SU-DHL-6 (cell line): ENCODE results near the gene UBE2D2.

Source experiments
- EZH2phosphoT487 ChIP-seq: fragments of 200-600 bp; sonication (generic), shearing (Covaris generic); conservative IDR thresholded peaks from 2 replicates; pipeline ENCODE4 v1.6.1; 2018; ENCODE audit warnings: mild to moderate bottlenecking, antibody characterized with exemption, low read length, moderate library complexity, mixed read lengths
- TF ChIP-seq, protein P1 (sequence below): fragments of 200-600 bp; sonication (generic); IDR thresholded peaks from one replicate; pipeline ENCODE4 v1.5.1; 2017; ENCODE audit warnings: antibody characterized with exemption, mild to moderate bottlenecking, low read length, moderate library complexity; ENCODE audit not compliant: insufficient read depth, poor library complexity, severe bottlenecking

DNA sequence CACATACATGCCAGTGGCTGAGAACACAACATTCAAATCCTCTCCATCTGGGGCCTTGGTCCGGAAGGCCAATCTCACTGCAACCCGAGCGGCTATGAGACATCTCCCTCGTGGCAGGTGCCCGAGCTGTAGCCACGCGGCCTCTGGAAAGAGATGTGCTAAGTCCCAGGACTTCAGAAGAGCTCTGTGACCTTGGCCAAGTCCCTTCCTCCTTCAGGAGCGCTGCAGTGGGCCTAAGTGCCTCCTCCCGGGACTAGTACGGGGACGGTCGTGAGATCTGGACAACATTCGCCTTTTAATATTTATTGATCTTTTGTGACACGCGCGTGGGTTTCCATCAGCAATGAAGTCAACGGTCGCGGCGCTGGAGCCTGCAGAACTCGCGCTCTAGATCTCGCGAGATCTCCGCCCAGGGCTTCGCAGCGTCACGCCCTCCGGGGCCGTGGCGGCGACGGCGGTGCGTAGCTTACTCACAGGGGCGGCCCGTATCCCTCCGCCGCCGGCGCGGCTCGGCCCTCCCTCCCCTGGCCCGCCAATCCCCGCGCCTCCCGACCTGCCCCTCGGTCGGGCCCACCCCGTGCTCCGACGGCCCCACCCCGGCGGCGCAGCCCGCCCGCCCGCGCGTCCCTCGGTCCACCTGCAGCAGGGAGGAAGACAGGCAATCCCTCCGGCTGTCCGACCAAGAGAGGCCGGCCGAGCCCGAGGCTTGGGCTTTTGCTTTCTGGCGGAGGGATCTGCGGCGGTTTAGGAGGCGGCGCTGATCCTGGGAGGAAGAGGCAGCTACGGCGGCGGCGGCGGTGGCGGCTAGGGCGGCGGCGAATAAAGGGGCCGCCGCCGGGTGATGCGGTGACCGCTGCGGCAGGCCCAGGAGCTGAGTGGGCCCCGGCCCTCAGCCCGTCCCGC, at the start of gene UBE2D2:
- TF ChIP-seq, protein P1, sequence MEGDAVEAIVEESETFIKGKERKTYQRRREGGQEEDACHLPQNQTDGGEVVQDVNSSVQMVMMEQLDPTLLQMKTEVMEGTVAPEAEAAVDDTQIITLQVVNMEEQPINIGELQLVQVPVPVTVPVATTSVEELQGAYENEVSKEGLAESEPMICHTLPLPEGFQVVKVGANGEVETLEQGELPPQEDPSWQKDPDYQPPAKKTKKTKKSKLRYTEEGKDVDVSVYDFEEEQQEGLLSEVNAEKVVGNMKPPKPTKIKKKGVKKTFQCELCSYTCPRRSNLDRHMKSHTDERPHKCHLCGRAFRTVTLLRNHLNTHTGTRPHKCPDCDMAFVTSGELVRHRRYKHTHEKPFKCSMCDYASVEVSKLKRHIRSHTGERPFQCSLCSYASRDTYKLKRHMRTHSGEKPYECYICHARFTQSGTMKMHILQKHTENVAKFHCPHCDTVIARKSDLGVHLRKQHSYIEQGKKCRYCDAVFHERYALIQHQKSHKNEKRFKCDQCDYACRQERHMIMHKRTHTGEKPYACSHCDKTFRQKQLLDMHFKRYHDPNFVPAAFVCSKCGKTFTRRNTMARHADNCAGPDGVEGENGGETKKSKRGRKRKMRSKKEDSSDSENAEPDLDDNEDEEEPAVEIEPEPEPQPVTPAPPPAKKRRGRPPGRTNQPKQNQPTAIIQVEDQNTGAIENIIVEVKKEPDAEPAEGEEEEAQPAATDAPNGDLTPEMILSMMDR, result no peak
- no peak for TF ChIP-seq EZH2phosphoT487
